ENCODE measurements around the gene RBKS.
"Not testable (repeated sequence)": the region's sequence is repeated elsewhere in the genome, so short reads cannot be mapped to it uniquely, and the experiment has no call there.

RBKS gene

GRCh38 chr2:27763907-27764267, 126.3 kb downstream of the RBKS start:
- DNase-seq (ENCODE audit: low read depth in 2 of 2) = no peak

DNA sequence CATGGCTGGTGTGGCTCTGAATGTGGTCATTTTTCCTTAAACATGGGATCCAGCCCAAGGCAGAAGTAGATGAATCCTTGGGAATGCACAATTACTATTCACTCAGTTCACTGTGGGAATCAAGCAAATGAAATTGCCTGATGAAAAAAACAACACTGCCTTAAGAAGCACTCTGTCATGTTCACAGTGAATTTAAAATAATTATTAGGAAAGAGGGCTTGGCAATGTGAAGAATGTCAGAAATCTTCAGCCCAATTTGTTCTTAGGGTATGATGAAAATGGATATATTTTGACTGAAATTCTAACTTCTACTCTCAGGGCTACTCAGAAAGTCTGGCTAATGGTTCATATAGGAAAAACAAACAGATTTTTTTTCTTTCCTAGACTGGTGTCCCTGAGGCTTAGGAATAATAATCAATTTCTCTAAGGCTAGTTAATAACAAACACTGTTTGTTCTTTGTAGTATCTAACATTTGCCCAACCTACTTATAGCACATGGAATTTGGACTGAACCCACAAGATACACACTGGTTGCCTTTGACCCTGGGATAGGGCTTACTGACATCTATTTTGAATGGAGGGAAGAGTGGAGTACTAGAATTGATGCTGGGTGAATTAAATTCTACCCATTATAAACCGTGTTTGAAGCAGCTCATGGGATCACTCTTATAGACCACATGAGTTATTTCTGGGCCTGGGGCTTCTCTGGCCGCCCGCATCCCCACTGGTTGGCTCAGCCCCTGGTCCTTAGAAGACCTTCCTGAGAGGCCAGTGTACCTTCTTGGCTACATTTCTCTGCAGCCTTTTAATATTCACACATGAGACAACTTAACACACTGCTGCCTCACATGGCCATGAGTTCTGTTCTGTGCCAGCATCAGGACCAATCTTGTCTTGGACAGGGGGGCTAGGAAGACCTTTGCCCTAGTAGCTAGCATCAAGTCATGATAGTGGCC, 127.0 kb downstream of the RBKS start:
- no peak for DNase-seq (ENCODE audit: low read depth in 2 of 2)

- no peak for DNase-seq (ENCODE audit: low read depth in 2 of 2)
These were observed 133.4 kb downstream of the RBKS start for GRCh38 chr2:27756544-27757498.

DNA sequence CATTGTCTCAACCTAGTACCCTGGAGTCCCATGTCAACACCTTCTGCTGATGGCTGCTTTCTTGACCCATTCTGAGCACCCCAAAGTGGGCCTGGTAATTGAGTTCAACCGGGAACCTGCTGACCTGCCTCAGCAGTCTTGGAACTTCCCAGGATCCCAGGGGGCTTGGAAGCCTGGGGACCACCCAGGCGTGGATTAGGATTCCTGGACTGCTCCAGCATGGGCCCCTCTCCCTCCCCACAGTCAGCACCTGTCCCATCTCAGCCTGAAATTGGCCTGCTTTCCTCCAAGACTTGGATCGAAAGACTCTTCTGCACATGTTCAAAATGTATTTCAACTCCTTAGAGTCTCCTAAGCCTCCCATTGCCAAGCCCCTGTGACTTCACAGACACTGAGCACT, 134.1 kb downstream of the RBKS start:
- no peak for DNase-seq (ENCODE audit: low read depth in 2 of 2)

DNA sequence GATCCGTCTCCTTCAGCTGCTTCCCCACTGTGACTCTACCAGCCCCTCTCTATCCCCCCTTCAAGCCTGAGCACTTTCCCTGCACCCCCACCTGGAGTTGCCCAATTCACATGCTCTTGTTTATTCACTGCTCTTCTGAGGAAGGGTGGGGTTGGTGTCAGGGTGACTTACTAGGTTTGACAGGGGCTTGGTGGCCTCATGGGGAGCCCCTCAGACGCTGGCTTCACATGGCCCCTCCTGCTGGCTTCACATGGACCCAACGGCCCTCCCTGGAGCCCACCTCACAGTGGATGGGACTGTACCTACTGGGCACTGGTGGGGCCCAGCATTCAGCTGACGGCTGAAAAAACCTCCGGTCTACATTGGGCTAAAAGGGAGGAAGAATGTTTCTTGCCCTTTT, 135.4 kb downstream of the RBKS start:
- no peak for DNase-seq (ENCODE audit: low read depth in 2 of 2)

DNA sequence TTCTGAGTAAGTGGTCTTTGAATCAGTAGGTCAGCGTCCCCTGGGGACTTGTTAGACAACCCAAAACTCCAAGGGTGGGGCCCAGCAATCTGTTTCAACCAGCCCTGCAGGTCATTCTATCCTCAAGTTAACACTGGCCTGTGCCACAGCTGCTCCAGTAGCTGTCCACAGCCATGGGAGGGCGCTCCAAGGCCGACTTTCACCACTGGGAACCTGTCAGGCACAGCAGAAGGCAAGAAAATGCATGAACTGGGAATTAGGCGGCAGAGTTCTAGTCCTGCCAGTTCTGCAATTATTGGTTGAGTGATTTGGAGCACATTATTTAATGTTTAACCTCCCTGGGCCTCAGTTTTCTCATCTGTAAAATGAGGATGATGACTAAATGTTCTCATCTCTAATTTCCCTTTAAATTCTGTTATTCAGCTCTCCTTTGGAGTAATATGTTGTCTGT, 136.0 kb downstream of the RBKS start:
- DNase-seq (ENCODE audit: low read depth in 2 of 2) = peak in 1 of 2 donors; percentile 49

DNA sequence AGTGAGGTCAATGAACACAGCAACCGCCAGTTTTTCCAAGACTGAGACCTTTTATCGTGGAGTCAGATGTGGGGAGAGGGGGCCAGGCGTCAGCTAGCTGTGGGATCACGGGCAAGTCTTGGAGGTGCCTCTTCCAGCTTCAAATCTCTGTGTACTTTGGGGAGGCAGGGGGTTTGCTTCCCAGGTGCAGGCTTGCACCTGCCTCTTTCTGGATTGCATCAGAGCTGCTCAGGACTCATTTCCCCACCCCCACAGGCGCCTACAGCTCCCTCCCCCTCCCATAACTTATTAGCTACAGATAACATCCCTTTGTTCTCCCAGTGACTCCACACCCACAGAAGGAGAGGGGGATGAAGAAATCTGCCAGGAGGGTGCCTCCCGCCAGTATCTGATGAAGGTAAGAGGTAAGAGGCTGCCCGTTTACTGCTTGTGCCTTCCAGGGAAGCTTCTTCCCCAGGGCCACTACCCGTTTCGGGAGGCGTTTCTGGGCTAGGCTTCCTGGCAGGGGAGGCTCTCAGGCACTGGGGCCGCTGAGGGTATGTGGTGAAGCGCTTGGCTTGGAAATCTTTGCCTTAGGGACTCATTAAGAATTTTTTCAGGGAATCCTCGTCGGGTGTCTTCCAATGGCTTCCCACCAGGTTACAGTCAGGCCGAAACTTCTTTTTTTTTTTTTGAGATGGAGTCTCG, 137.5 kb downstream of the RBKS start:
- DNase-seq (ENCODE audit: low read depth in 2 of 2) = no peak

GRCh38 chr2:27751377-27751776, 138.8 kb downstream of the RBKS start:
- DNase-seq (ENCODE audit: low read depth in 2 of 2) = no peak

DNA sequence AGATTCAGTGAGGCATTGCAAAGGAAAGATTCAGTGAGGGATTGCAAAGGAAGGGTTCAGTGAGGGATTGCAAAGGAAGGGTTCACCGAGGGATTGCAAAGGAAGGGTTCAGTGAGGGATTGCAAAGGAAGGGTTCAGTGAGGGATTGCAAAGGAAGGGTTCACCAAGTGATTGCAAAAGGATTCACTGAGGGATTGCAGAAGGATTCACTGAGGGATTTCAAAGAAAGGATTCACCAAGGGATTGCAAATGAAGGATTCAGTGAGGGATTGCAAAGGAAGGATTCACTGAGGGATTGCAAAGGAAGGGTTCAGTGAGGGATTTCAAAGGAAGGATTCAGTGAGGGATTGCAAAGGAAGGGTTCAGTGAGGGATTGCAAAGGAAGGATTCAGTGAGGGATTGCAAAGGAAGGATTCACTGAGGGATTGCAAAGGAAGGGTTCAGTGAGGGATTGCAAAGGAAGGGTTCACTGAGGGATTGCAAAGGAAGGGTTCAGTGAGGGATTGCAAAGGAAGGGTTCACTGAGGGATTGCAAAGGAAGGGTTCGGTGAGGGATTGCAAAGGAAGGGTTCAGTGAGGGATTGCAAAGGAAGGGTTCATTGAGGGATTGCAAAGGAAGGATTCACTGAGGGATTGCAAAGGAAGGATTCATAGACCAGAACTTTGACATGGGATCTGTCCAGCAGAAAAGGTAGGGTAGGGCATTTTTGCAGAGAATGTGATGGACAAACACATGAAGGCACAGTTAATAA, 141.2 kb downstream of the RBKS start:
- DNase-seq (ENCODE audit: low read depth in 2 of 2) = not testable (repeated sequence)

DNA sequence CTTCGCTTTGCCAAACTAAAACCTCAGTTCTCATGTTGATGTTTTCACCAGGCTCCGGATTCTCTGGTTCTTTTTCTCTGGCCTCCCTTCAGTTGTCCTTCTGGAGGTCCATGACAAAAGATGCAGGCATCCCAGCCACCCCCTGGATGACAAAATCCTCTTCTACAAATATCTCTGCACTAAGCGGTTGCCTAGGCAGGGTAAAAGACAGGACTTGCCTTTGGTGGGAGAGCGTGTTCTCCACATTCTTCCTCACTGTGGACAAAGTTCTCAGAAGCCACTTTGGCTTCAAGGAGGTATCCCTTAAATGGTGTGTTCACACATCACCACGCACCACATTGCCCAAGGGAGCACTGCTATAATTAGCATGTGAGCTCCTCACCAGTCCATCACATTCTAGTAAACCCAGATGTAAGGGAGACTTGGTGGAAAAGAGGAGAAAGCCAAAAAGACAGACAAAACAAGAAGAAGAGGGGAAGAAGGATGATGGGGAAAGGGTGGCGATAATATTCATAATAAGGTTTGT, 142.3 kb downstream of the RBKS start:
- no peak for DNase-seq (ENCODE audit: low read depth in 2 of 2)

DNA sequence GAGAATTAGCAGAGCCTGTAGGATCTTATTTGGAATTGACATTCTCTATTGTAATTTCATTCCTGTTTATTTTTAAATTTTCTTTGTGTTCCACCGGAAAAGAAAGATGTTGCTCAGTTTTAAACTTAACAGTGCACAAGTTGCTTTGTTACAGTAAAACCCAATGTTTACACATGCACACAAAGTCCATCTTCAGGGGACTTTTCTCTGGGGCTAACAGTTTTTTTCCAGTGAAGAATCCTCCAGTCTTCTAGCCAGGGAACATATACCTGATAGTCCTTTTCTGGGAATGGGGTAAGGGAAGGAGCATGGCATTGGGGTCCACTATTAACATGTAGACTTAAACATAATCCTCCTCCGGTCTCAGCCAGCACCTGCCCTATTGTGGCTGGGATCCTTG, 143.9 kb downstream of the RBKS start:
- no peak for DNase-seq (ENCODE audit: low read depth in 2 of 2)

DNA sequence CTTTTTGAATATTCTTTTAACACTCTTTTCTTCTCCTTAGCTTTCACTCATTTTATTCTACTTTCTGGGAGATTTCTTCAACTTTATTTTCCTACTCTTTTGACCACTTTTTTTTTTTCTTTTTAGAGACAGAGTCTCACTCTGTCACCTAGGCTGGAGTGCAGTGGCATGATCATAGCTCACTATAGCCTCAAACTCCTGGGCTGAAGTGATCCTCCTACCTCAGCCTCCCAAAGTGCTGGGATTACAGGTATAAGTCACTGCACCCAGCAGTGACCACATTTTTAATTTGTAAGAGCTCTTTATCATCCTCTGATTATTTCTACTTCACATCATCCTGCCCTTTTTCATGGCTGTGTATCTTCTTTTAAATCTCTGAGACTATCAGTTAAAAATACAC, 144.7 kb downstream of the RBKS start:
- not testable (repeated sequence) for DNase-seq (ENCODE audit: low read depth in 2 of 2)

- DNase-seq (ENCODE audit: low read depth in 2 of 2) = no peak
These were observed 147.6 kb downstream of the RBKS start for GRCh38 chr2:27742571-27742970.

DNA sequence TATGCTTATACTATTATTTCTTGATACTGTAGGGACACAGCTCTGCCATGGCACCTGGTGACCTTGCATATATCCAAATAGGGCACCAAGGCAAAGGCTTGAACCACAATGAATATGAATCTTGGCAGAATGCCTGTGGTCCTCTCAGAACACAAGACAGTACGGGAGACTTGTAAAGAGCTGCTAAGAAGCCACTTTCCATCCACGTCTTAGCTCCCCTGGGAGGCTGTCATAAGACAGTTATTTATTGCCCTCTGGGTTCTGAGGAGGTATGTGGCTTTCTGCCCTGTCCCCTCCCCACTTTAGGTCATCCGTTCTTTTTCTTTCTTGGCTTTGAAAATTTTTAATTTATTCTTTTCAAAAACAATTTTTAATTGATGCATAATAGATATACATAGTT, 148.5 kb downstream of the RBKS start:
- DNase-seq (ENCODE audit: low read depth in 2 of 2) = no peak

DNA sequence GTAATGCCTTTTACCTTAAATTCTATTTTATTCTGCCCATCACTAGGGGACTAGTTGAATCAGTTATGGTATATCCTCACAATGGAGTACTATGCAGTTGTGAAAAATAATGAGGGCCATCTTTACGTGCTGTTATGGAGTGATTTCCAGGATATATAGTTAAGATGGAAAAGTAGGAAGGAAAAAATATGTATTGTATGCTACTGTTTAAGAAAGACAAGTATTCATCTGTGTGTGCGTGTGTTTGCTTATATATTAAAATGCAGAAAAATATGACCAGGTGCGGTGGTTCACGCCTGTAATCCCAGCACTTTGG, 151.2 kb downstream of the RBKS start:
- DNase-seq (ENCODE audit: low read depth in 2 of 2) = no peak

- no peak for DNase-seq (ENCODE audit: low read depth in 2 of 2)
These were observed 151.7 kb downstream of the RBKS start for GRCh38 chr2:27738349-27739057.

- no peak for DNase-seq (ENCODE audit: low read depth in 2 of 2)
These were observed 152.4 kb downstream of the RBKS start for GRCh38 chr2:27737676-27738348.

DNA sequence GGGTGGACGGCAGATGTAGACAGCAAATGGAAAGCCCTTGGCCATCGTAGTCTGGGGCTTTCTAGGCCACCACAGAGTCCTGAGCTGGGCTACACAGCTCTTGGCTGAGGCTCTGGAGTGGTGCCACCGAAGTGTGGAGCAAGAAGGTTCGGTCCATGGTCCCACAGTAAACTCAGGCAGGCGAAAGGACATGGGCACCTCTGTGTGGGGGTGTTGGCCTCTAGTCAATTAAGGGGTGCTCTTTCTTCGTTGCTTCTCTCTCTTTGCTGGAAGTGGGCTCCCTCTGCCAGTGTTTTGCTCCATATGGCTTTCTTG, 153.3 kb downstream of the RBKS start:
- no peak for DNase-seq (ENCODE audit: low read depth in 2 of 2)

- no peak for DNase-seq (ENCODE audit: low read depth in 2 of 2)
These were observed 153.9 kb downstream of the RBKS start for GRCh38 chr2:27736031-27736889.

Measured in stimulated activated CD8-positive, alpha-beta memory T cell treated with anti-CD3 and anti-CD28 coated beads, Interleukin-7, amount 100 ng/mL, for 1 hour (primary cell).